ENCODE results near the gene PKHD1.

GRCh38 chr6:52077180-52077884 is 10.1 kb downstream of the PKHD1 start:
- no peak for TF ChIP-seq POLR2AphosphoS5 (IDR thresholded peaks at IDR 0.05; ENCODE audit: low read depth, low read length)
- TF ChIP-seq, protein P1, sequence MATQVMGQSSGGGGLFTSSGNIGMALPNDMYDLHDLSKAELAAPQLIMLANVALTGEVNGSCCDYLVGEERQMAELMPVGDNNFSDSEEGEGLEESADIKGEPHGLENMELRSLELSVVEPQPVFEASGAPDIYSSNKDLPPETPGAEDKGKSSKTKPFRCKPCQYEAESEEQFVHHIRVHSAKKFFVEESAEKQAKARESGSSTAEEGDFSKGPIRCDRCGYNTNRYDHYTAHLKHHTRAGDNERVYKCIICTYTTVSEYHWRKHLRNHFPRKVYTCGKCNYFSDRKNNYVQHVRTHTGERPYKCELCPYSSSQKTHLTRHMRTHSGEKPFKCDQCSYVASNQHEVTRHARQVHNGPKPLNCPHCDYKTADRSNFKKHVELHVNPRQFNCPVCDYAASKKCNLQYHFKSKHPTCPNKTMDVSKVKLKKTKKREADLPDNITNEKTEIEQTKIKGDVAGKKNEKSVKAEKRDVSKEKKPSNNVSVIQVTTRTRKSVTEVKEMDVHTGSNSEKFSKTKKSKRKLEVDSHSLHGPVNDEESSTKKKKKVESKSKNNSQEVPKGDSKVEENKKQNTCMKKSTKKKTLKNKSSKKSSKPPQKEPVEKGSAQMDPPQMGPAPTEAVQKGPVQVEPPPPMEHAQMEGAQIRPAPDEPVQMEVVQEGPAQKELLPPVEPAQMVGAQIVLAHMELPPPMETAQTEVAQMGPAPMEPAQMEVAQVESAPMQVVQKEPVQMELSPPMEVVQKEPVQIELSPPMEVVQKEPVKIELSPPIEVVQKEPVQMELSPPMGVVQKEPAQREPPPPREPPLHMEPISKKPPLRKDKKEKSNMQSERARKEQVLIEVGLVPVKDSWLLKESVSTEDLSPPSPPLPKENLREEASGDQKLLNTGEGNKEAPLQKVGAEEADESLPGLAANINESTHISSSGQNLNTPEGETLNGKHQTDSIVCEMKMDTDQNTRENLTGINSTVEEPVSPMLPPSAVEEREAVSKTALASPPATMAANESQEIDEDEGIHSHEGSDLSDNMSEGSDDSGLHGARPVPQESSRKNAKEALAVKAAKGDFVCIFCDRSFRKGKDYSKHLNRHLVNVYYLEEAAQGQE (IDR thresholded peaks at IDR 0.05; ENCODE audit: insufficient read depth in 1 of 2, low read depth in 2 of 2, low read length in 2 of 2): no peak
- no peak for TF ChIP-seq SIN3A (IDR thresholded peaks at IDR 0.05; ENCODE audit: borderline replicate concordance, insufficient read depth, low read length)
- no peak for TF ChIP-seq TAF1 (IDR thresholded peaks at IDR 0.05; ENCODE audit: borderline replicate concordance, insufficient read depth, low read length)
- TF ChIP-seq FOXP2 (optimal IDR thresholded peaks at IDR 0.05; ENCODE audit: borderline replicate concordance, extremely low read depth, extremely low read length, insufficient read depth): no peak
